Effector memory CD8-positive, alpha-beta T cell (primary cell): ENCODE data around the gene QRFP.

Experiments used
- ATAC-seq: fragments of 150-1000 bp; cut with Tn5 transposase; replicated peaks from 2 replicates; pipeline ENCODE4 v1.10.0; 2021; ENCODE audit warnings: mild to moderate bottlenecking, moderate library complexity
- DNase-seq, 3 experiments: peaks; one replicate each; pipeline ENCODE4 v3.0.0; 2021
- H3K27ac Mint-ChIP-seq, 2 donors: one replicate each; pipeline ENCODE4 v1.8.0; 2022; ENCODE audit warnings: mild to moderate bottlenecking in 2 of 2, mixed read lengths in 2 of 2, moderate library complexity in 2 of 2
- H3K27me3 Mint-ChIP-seq, 2 donors: one replicate each; pipeline ENCODE4 v1.8.0; 2022; ENCODE audit warnings: mixed read lengths in 2 of 2
- H3K36me3 Mint-ChIP-seq: one replicate; pipeline ENCODE4 v1.8.0; 2022; ENCODE audit warnings: mild to moderate bottlenecking, moderate library complexity, mixed read lengths; ENCODE audit not compliant: insufficient read depth
- H3K4me1 Mint-ChIP-seq, 2 donors: one replicate each; pipeline ENCODE4 v1.8.0; 2022; ENCODE audit warnings: low read depth in 2 of 2, mixed read lengths in 2 of 2
- H3K4me3 Mint-ChIP-seq, 2 donors: one replicate each; pipeline ENCODE4 v1.8.0; 2022; ENCODE audit warnings: mild to moderate bottlenecking in 2 of 2, mixed read lengths in 2 of 2, moderate library complexity in 2 of 2
- H3K9me3 Mint-ChIP-seq, 2 donors: one replicate each; pipeline ENCODE4 v1.8.0; 2022; ENCODE audit warnings: mixed read lengths in 2 of 2

Gene QRFP

DNA sequence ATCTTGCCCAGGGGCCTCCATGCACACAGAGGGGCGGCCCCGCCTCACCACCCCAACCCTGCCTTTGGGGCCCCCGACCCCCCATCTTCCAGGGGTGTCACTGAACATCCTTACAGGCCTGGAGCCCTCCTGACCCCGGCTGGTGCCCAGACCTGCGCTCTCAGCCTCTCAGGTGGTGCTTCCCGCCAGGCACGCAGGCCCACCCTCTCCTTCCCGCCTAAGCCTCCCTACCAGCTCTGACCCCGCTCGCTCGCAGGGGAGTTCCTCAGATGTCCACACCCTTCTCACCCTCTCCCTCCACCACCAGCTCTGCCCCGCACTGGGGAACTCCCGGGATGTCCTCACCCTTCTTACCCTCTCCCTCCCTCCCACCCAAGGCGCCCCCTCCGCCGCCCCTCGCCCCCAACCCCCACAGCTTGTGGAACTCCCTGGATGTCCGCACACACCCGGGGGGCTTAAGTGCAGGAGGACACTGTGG lies 12.3 kb upstream of the QRFP start:
- H3K4me1 Mint-ChIP-seq: peaks cover 0 to 3% of the 10 kb centered on the region in 2 donors
- ATAC-seq (no peak), DNase-seq (no peak)
- H3K9me3 Mint-ChIP-seq: no peaks in the 10 kb centered on the region
- H3K4me3 Mint-ChIP-seq: no peak overlapping the region
- H3K36me3 Mint-ChIP-seq: no peaks in the 10 kb centered on the region
- H3K27me3 Mint-ChIP-seq: peaks cover 5 to 57% of the 10 kb centered on the region in 2 donors
- no peak overlapping the region for H3K27ac Mint-ChIP-seq

DNA sequence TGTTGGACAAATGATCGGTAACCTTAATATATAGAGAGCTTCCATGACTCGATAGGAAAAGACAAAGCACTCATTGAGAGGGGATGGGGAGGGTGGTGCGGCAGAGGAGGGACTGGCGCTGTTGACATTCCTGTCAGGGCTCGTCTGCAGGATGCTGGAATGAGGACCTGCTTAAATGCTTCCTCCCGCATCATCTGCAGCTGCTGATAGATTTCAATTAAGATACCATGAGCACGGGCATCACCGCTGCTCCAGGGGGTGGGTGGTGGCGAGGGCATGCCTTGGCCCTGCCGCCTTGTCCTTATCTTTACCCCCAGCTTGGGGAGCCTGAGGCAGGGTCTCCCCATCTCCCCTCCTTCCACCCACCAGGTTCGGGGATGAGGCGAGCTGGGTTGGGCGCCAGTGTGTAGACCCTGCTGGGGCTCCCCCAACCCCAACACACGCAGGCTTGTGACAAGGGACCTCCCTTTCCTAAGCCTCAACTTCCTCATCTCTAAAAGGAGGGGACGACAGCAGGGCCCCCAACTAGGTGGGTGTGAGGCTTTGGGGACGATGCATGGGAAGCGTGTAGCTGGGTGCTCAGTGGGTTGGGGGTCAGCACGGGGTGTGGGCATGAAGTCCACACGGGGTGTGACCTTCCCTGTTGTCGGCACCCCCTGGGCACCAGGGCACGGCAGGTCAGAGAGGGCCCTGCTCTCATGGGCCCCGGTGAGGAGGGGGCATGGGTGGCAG lies 11.7 kb upstream of the QRFP start:
- Mint-ChIP-seq H3K36me3 (no peaks in the 10 kb centered on the region), H3K9me3 (no peaks in the 10 kb centered on the region), H3K27ac (no peak overlapping the region), H3K4me3 (no peak overlapping the region), H3K27me3 (peaks cover 10 to 57% of the 10 kb centered on the region in 2 donors), H3K4me1 (peaks cover 0 to 3% of the 10 kb centered on the region in 2 donors)
- ATAC-seq (no peak), DNase-seq (no peak)

DNA sequence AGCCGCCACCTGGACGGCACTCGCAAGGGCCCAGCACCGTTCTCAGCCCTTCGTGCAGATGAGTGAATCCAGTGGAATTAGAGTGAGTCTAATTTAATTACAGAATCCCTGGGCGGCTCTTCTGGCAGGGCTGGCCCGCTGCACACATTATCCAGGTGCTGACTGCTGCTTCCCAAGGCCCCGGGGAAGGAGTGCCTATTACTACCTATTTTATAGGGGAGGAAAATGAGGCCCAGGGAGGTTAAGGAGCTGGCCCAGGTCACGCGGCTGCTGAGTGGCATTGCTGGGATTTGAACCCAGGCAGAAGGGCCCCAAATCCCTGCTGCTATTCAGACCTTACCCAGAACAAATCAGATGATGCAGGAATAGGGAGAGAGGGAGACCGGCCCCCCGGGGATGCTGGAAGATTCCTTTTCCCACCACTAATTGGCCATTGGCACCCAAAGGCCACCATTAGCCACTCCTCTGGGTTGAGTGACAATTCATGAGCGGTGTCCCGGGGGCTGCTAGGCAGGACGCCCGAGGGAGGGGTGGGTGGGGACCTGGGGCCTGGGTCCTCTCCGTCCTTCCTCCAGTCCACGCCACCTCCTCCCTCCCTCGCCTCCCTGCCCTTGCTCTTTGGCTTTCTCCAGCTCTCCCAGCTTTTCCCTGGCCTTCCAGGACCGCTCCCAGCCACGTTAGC lies 10.3 kb upstream of the QRFP start:
- DNase-seq (no peak), ATAC-seq (no peak)
- H3K9me3 Mint-ChIP-seq: no peaks in the 10 kb centered on the region
- H3K27me3 Mint-ChIP-seq: peaks cover 10 to 61% of the 10 kb centered on the region in 2 donors
- no peak overlapping the region for H3K27ac Mint-ChIP-seq
- no peaks in the 10 kb centered on the region for H3K36me3 Mint-ChIP-seq
- peaks cover 0 to 3% of the 10 kb centered on the region in 2 donors for H3K4me1 Mint-ChIP-seq
- H3K4me3 Mint-ChIP-seq: no peak overlapping the region

DNA sequence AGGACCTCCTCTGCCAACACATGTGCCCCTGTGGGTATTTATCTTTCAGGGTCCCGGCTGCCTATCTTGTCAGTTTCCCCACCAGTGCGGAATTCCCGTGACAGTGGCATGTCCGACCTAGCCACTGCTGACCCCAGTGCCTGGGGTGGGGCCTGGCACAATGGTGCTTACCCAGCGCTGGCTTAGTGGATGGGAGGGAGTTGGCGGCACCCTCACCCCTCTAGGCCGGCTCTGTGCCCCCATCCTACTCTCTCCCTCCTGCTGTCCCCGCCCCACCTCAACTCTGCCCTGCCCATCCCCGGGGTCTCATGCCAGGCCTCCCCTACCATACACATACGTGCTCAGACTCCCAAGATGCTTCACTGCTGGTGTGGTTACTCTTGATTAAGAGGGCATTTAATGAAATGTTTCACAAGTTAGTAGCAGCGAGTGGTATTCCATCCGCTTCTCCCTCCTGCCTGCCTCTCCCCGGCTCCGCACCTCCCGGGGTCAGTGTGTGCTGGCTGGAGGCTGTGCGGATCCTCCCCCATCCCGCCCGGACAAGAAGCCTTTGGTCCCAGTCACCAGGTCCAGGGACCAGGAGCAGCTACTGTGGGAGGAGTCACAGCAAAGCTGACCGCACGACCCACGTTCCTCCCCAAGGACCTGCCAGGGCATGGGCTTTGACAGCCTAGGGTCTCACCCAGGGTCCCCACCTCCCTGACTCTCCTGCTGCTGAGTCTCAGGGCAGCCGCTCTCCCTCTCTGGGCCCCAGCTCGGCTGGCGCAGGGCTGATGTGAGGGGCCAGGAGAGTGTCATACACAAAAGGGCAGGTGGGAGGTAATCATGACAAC lies 9.5 kb upstream of the QRFP start:
- ATAC-seq (no peak), DNase-seq (no peak)
- Mint-ChIP-seq H3K4me1 (peaks cover 0 to 3% of the 10 kb centered on the region in 2 donors), H3K27me3 (peaks cover 10 to 60% of the 10 kb centered on the region in 2 donors), H3K4me3 (no peak overlapping the region), H3K36me3 (no peaks in the 10 kb centered on the region), H3K27ac (no peak overlapping the region), H3K9me3 (no peaks in the 10 kb centered on the region)

DNA sequence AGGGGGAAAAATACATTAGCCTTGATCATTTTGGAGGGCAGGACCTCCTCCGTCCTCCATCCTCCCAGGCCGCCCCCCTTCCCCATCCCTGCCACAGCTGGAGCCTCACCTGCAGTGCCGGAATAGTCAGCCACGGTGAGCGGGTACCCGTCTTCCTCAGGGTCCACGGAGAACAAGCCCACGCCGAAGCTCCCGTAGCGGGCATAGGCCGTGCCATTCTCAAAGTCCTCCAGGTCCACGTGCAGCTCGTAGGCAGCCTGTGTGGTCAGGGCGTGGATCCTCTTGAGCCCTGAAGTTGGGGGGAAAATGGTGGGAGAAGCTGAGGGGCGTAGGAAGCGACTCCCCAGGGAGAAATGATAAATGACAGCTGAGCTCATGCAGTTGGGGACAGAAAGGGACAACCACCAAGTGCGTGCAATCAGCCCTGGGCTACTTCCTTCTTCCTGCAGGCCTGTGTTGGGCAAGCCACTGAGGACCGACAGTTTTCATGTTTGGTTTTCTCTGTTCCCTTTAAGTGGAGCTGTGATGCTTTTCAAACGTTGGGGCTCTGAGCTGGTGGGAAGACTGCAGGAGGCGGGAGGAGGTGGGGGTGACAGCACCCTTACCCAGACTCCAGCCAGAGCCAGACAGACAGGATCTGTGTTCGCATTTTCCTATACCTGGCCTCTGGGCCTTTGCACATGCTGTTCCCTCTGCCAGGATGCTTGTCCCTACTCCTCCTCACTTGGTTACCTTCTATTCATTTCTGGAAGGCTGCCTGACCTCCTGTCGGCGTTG lies 8.7 kb upstream of the QRFP start:
- no peaks in the 10 kb centered on the region for H3K9me3 Mint-ChIP-seq
- no peak overlapping the region for H3K27ac Mint-ChIP-seq
- H3K36me3 Mint-ChIP-seq: no peaks in the 10 kb centered on the region
- ATAC-seq (no peak), DNase-seq (no peak)
- no peak overlapping the region for H3K4me3 Mint-ChIP-seq
- peaks cover 16 to 64% of the 10 kb centered on the region in 2 donors for H3K27me3 Mint-ChIP-seq
- H3K4me1 Mint-ChIP-seq: no peaks in the 10 kb centered on the region

DNA sequence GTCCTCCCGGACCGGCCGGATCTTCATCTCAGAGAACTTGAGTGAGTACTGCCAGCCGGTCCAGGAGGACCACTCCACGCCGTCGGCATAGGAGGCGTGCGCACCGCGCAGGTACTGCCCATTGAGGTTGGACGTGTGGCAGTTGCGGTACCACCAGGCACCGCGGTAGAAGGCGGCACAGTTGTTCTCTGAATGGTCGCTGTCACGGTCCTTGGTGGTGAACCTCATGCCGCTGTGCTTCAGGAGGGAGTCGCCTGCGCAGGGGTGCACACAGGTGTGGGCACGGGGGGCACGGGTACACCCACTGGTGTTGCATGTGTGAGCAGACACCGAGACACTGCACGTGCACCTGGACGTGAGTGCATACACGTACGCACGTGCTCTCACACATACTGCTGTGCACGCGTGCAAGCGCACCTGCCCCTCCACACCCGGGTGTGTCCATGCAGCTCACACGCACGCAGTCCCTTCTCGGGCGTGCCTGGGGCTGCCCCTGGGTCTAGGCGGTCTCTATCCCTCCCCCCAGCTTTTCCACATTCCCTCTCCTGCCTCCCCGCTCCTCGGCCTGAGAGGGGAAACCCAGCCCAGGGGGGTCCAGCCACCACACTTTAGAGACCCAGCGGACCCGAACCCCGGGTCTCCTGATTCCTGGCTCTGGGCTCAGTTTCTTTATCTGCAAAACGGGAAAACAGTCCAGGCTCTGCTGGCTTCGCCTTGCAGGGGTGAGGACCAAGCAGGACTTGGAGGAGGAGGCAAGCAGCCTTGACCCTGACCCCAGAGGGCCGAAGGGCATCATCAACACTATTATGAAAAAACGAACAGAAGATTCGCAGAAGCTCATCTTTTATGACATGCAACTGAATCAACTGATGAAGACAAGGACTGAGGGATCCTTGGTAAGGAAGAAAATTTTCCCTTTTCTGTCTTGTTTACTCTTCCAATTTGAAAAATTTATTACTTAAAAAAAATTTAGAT lies 7.7 kb upstream of the QRFP start:
- no peak overlapping the region for H3K4me3 Mint-ChIP-seq
- H3K4me1 Mint-ChIP-seq: no peaks in the 10 kb centered on the region
- ATAC-seq (no peak), DNase-seq (no peak)
- H3K27ac Mint-ChIP-seq: peak overlapping the region in 1 of 2 donors; percentile 60
- H3K36me3 Mint-ChIP-seq: no peaks in the 10 kb centered on the region
- H3K9me3 Mint-ChIP-seq: no peaks in the 10 kb centered on the region
- peaks cover 16 to 73% of the 10 kb centered on the region in 2 donors for H3K27me3 Mint-ChIP-seq

DNA sequence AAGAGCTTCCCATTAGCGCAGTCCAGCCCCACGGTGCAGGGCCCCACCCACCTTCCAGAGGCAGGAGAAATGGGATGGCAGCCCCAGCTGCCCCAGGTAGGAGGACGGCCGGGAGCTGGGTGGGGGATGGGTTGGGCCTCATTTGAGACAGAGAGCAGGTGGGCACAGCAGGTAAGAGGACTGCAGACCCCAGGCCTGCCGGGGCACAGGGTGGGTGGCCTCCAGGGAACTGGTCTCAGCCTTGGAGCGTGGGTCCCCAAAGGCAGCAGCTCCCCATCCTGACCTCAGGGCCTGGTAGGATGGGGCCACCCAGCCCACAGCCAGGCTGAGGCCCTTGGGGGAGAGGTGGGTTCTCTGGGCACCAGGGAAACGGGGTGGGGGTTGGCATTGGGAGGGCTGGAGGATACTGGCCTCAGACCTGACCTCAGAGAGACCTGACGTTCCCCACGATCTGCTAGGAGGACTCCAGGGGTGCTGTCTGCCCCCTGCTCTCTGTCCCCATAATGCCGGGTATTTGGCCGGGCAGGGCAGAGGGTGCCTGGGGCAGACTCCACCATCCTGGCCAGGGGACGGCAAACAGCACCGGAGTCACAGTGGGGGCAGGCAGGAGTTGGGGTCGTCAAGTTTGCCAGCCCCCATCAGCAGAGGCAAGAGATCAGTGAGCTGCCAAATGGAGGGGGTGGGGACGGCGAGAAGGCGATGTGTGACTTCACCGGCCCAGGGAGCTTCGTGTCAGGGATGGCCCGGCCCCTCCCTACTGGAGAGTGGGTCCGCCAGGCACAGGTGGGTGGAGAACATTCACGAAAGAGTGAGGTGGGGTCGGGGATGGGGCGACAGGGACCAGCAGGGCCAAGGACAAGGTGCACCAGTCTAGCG lies 6.8 kb upstream of the QRFP start:
- H3K27me3 Mint-ChIP-seq: peaks cover 16 to 72% of the 10 kb centered on the region in 2 donors
- no peaks in the 10 kb centered on the region for H3K4me1 Mint-ChIP-seq
- peak overlapping the region in 1 of 2 donors; percentile 60 for H3K27ac Mint-ChIP-seq
- DNase-seq (no peak), ATAC-seq (no peak)
- no peak overlapping the region for H3K4me3 Mint-ChIP-seq
- no peaks in the 10 kb centered on the region for H3K36me3 Mint-ChIP-seq
- H3K9me3 Mint-ChIP-seq: no peaks in the 10 kb centered on the region

DNA sequence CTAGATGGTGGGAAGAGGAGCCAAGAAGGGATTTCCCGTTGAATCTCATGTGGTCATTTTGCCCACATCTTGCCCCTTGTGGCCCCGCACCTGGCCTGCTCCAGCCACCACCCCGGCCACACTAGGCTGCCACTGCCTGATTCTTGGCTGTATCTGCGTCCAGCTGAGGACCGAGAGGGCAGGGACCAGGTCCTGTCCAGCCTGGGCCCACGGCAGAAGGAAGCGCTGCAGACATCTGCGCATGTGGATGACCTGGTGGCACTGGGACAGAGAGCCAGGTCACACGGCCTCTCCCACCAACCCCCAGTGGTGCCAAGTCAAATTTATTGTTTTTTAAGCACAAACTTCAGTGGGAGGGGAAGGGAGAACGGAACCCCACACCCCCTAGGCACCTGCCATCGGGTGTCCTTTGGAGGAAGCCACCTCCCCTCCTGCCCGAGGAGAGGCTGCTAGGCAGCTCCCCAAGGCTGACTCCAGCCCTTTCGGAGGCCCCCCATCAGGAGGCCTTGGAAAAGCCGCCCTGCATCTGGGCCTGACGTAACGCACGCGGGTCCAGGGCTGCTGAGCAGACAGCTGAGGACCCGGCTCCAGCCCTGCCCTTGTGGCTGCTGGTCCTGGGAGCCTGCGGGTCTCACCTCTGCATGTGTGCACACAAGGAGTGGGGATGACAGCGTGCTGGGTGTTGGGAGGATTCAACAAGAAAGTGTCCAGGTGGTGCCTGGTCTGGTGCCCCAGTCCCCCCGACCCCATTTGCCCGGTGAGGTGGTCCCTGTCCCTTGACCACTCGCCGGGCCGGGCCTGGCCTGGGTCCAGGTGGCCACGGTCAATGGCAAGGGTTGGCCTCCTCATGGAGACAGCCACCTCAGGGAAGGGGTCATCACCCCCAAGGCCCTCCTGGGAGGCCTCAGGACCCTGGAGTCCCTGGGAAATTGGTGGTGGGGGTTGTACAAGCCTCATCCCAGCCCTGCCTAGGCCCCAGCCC lies 5.9 kb upstream of the QRFP start:
- no peak overlapping the region for H3K27ac Mint-ChIP-seq
- DNase-seq: no peak
- H3K36me3 Mint-ChIP-seq: no peaks in the 10 kb centered on the region
- no peaks in the 10 kb centered on the region for H3K4me1 Mint-ChIP-seq
- no peak for ATAC-seq
- no peak overlapping the region for H3K4me3 Mint-ChIP-seq
- no peaks in the 10 kb centered on the region for H3K9me3 Mint-ChIP-seq
- H3K27me3 Mint-ChIP-seq: peaks cover 16 to 62% of the 10 kb centered on the region in 2 donors

DNA sequence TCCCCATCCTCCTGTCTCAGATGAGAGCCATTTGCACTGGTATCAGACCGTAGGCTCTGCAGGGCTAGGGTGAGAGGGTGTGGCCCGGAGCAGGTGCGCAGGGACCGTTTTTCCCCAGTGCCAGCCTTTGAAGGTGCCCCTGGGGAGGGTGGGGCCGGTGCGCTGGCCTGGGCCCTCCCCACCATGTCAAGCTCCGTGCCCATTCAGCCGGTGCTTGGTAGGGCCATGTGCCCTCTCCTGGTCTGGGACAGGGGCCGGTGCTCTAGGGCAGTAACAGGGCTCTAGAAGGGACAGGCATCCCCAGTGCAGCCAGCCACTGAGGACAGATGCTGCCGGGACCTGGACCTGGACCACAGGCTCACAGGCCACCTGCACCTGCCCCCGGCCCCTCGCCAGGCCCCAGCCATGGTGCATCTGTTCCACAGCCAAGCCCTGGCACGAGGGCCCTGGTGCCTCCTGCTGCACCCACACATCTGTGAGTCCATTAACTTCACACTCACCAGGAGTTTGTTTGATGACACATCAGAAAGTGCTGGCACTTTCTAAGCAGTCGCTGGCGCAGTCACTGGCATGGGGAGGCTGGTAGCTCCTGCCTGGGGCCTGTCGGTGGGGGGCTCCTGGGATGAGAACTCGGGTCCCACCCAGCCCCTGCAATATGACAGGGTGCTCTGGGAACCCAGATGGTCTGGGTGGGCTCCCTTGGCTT lies 5.0 kb upstream of the QRFP start:
- Mint-ChIP-seq H3K27me3 (peaks cover 11 to 54% of the 10 kb centered on the region in 2 donors), H3K9me3 (no peaks in the 10 kb centered on the region), H3K4me3 (no peak overlapping the region), H3K4me1 (no peaks in the 10 kb centered on the region), H3K27ac (no peak overlapping the region), H3K36me3 (no peaks in the 10 kb centered on the region)
- no peak for ATAC-seq
- DNase-seq: no peak

DNA sequence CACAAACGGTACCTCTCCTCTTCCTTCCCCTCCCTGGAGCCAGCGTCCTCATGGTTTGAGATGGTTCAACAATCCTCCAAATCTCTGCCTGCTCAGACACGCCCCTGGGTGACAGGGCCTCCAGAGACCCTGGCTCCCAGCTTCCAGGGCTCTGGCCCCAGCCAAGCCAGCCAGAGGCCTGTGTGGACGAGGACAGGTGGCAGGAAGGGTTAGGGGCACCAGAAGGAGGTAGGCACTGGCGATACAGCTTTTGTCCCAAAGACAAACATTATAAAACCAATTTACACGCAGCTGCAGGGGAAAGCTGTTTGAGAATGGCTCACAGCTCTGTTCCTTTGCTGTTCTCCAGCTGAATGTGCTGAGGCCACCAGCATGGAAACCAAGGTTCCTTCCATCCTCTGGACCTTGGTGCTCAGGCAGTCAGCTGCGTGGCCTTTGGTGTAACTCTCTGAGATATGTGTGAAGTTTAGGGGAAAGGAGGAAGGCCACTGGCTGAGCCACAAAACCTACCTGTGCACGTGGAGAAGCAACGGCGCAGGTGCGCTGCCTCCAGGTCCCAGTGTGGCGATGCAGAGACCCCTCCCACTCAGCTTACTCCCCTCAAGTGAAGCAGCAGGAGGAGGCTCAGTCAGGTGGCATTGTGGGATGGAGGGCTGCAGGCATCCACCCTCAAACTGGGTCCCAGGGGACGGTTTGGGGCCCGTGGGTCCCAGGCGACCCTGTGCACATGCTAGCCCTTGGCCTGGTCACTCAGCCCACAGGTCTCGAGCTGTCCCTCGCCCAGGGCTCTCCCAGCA lies 4.3 kb upstream of the QRFP start:
- no peaks in the 10 kb centered on the region for H3K4me1 Mint-ChIP-seq
- H3K9me3 Mint-ChIP-seq: no peaks in the 10 kb centered on the region
- H3K36me3 Mint-ChIP-seq: no peaks in the 10 kb centered on the region
- ATAC-seq: no peak
- peaks cover 11 to 46% of the 10 kb centered on the region in 2 donors for H3K27me3 Mint-ChIP-seq
- DNase-seq: no peak
- H3K4me3 Mint-ChIP-seq: no peak overlapping the region
- no peak overlapping the region for H3K27ac Mint-ChIP-seq
